Measurements from ENCODE around the gene FAM131A.
A peak's percentile ranks its signal among the peaks of the same experiment; 100 is the strongest.

DNA sequence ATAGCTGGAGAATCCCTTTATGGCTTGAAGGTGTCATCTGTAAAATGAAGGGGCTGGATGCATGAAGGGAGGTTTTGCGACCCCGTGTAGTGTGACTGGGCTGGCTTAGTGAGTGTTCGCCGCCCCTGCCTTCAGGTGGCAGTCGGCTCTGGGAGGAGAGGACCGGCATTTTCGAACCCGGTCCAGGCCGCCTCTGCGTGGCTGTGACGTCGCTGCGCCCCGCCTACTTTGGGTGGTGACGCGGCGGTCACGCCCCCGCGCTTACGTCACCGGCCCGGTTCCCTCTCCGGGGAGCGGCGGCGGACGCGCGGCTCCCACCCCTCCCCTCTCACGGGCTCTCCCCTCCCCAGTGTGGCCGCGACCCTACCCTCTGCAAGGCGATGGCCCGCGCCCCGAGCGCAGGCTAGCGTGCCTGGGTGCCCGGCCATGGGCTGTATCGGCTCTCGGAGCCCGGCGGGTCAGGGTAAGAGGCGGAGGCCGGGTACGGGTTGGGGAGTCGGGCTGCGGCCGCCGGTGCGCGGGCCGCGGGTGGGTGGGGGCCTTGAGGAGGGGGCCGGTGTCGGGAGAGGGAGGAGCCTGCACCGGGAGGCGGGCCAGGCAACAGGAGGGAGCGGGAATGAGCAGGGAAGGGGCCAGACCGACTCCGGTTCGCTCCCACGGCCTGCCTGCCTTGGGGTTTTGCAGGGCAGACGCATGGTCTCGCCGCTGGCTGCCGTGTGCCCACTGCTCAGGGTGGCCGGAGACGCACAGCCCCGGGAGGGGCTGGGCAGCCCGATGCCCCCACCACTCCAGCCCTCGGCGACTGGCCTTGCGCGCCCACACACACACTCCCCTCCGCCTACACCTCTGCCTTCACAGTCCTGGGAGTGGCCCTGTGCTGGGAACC is 1.5 kb upstream of the FAM131A start:
- TF ChIP-seq, protein P1, sequence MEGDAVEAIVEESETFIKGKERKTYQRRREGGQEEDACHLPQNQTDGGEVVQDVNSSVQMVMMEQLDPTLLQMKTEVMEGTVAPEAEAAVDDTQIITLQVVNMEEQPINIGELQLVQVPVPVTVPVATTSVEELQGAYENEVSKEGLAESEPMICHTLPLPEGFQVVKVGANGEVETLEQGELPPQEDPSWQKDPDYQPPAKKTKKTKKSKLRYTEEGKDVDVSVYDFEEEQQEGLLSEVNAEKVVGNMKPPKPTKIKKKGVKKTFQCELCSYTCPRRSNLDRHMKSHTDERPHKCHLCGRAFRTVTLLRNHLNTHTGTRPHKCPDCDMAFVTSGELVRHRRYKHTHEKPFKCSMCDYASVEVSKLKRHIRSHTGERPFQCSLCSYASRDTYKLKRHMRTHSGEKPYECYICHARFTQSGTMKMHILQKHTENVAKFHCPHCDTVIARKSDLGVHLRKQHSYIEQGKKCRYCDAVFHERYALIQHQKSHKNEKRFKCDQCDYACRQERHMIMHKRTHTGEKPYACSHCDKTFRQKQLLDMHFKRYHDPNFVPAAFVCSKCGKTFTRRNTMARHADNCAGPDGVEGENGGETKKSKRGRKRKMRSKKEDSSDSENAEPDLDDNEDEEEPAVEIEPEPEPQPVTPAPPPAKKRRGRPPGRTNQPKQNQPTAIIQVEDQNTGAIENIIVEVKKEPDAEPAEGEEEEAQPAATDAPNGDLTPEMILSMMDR (IDR thresholded peaks at IDR 0.05) = no peak
- peak in 1 of 2 donors; percentile 82 for TF ChIP-seq POLR2A (IDR thresholded peaks at IDR 0.05)

All from thyroid gland (tissue), 4 donors.